Measurements from ENCODE around the gene PER1. TPM values are rescaled to one million over a fixed set of nuclear protein-coding genes. Genes with fewer than 3 reads are reported as not detected.

PER1 gene
- total RNA-seq, 1 donor from 2014 or later = 40.8 TPM

- Mint-ChIP-seq H3K9me3 (ENCODE audit: low read depth) (no peaks in the 10 kb centered on the region), H3K4me1 (ENCODE audit: low read depth) (peaks cover 16% of the 10 kb centered on the region), H3K4me3 (ENCODE audit: low read depth) (peak overlapping the region; percentile 53), H3K36me3 (ENCODE audit: insufficient read depth) (peaks cover 2% of the 10 kb centered on the region), H3K27ac (peak overlapping the region; percentile 97), H3K27me3 (no peaks in the 10 kb centered on the region)
- no peak for TF ChIP-seq CTCF (IDR thresholded peaks at IDR 0.05; ENCODE audit: unreplicated experiment)
- no peak for DNase-seq (ENCODE audit: low spot score, unreplicated experiment)
Measured at GRCh38 chr17:8153525-8153956, 1.3 kb upstream of the PER1 start.

GRCh38 chr17:8153031-8153451 is 837 bp upstream of the PER1 start:
- H3K27ac Mint-ChIP-seq = peak overlapping the region; percentile 97
- no peak for TF ChIP-seq CTCF (IDR thresholded peaks at IDR 0.05; ENCODE audit: unreplicated experiment)

GRCh38 chr17:8151641-8152111 is 528 bp downstream of the PER1 start:
- H3K27me3 Mint-ChIP-seq = no peaks in the 10 kb centered on the region
- peaks cover 5% of the 10 kb centered on the region for H3K36me3 Mint-ChIP-seq (ENCODE audit: insufficient read depth)
- no peak for TF ChIP-seq CTCF (IDR thresholded peaks at IDR 0.05; ENCODE audit: unreplicated experiment)
- no peak for DNase-seq (ENCODE audit: low spot score, unreplicated experiment)
- peak overlapping the region; percentile 82 for H3K4me3 Mint-ChIP-seq (ENCODE audit: low read depth)
- H3K9me3 Mint-ChIP-seq (ENCODE audit: low read depth) = no peaks in the 10 kb centered on the region
- peaks cover 16% of the 10 kb centered on the region for H3K4me1 Mint-ChIP-seq (ENCODE audit: low read depth)
- peak overlapping the region; percentile 97 for H3K27ac Mint-ChIP-seq

More at GRCh38 chr17:8153031-8153451, 837 bp upstream of the PER1 start:
- no peaks in the 10 kb centered on the region for H3K9me3 Mint-ChIP-seq (ENCODE audit: low read depth)
- H3K36me3 Mint-ChIP-seq (ENCODE audit: insufficient read depth) = no peaks in the 10 kb centered on the region
- H3K4me3 Mint-ChIP-seq (ENCODE audit: low read depth) = peak overlapping the region; percentile 33
- no peaks in the 10 kb centered on the region for H3K27me3 Mint-ChIP-seq
- H3K4me1 Mint-ChIP-seq (ENCODE audit: low read depth) = peaks cover 16% of the 10 kb centered on the region
- no peak for DNase-seq (ENCODE audit: low spot score, unreplicated experiment)

GRCh38 chr17:8151120-8151640 is 1.0 kb downstream of the PER1 start:
- peak; percentile 47 for DNase-seq (ENCODE audit: low spot score, unreplicated experiment)
- H3K27me3 Mint-ChIP-seq = no peaks in the 10 kb centered on the region
- H3K9me3 Mint-ChIP-seq (ENCODE audit: low read depth) = no peaks in the 10 kb centered on the region
- peak overlapping the region; percentile 97 for H3K27ac Mint-ChIP-seq
- H3K4me3 Mint-ChIP-seq (ENCODE audit: low read depth) = peak overlapping the region; percentile 82
- peaks cover 9% of the 10 kb centered on the region for H3K36me3 Mint-ChIP-seq (ENCODE audit: insufficient read depth)
- peaks cover 16% of the 10 kb centered on the region for H3K4me1 Mint-ChIP-seq (ENCODE audit: low read depth)
- TF ChIP-seq CTCF (IDR thresholded peaks at IDR 0.05; ENCODE audit: unreplicated experiment) = no peak

- DNase-seq (ENCODE audit: low spot score, unreplicated experiment) = no peak
- peak overlapping the region; percentile 82 for H3K4me3 Mint-ChIP-seq (ENCODE audit: low read depth)
- no peak overlapping the region for H3K27ac Mint-ChIP-seq
- no peaks in the 10 kb centered on the region for H3K9me3 Mint-ChIP-seq (ENCODE audit: low read depth)
- peaks cover 16% of the 10 kb centered on the region for H3K4me1 Mint-ChIP-seq (ENCODE audit: low read depth)
- TF ChIP-seq CTCF (IDR thresholded peaks at IDR 0.05; ENCODE audit: unreplicated experiment) = no peak
- no peaks in the 10 kb centered on the region for H3K27me3 Mint-ChIP-seq
- H3K36me3 Mint-ChIP-seq (ENCODE audit: insufficient read depth) = peaks cover 12% of the 10 kb centered on the region
Measured at GRCh38 chr17:8150194-8151119, 1.7 kb downstream of the PER1 start.

All from progenitor cell of endocrine pancreas (in vitro differentiated cells).